ENCODE measurements around the gene TPM4. TPM values are rescaled to one million over a fixed set of nuclear protein-coding genes. Genes with fewer than 3 reads are reported as not detected.

TPM4 gene
- total and polyA plus RNA-seq, 7 donors, result 24.3 to 57.3 (median 40.8) TPM

GRCh38 chr19:16100524-16100923 lies 24.2 kb downstream of the TPM4 start:
- TF ChIP-seq, protein P1, sequence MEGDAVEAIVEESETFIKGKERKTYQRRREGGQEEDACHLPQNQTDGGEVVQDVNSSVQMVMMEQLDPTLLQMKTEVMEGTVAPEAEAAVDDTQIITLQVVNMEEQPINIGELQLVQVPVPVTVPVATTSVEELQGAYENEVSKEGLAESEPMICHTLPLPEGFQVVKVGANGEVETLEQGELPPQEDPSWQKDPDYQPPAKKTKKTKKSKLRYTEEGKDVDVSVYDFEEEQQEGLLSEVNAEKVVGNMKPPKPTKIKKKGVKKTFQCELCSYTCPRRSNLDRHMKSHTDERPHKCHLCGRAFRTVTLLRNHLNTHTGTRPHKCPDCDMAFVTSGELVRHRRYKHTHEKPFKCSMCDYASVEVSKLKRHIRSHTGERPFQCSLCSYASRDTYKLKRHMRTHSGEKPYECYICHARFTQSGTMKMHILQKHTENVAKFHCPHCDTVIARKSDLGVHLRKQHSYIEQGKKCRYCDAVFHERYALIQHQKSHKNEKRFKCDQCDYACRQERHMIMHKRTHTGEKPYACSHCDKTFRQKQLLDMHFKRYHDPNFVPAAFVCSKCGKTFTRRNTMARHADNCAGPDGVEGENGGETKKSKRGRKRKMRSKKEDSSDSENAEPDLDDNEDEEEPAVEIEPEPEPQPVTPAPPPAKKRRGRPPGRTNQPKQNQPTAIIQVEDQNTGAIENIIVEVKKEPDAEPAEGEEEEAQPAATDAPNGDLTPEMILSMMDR (IDR thresholded peaks at IDR 0.05), result no peak
- intact Hi-C loops (cut with DNase I), result no loop called here
- no peaks in the 10 kb centered on the region for H3K9me3 ChIP-seq
- peak in 1 of 2 donors; percentile 8 for DNase-seq
- 93 to 100% (median 98%) methylated on average over 4 of the region's 4 CpGs for WGBS, 3 donors
- ATAC-seq, result no peak
- H3K36me3 ChIP-seq (ENCODE audit: insufficient read depth in 1 of 2, low read depth in 1 of 2), result peaks cover 0 to 77% of the 10 kb centered on the region in 2 donors
- H3K27me3 ChIP-seq (ENCODE audit: insufficient read depth in 3 of 3, low read length in 2 of 3), result no peaks in the 10 kb centered on the region
- H3K27ac ChIP-seq, result no peak overlapping the region
- H3K4me1 ChIP-seq, result no peaks in the 10 kb centered on the region
- H3K4me3 ChIP-seq, result no peak overlapping the region

GRCh38 chr19:16104722-16105121 lies 28.4 kb downstream of the TPM4 start:
- intact Hi-C loops (cut with DNase I), result no loop called here
- H3K4me3 ChIP-seq, result no peak overlapping the region

GRCh38 chr19:16106121-16106520 lies 29.8 kb downstream of the TPM4 start:
- peaks cover 0 to 26% of the 10 kb centered on the region in 2 donors for H3K36me3 ChIP-seq (ENCODE audit: insufficient read depth in 1 of 2, low read depth in 1 of 2)
- no peak overlapping the region for H3K4me3 ChIP-seq
- H3K27me3 ChIP-seq (ENCODE audit: insufficient read depth in 3 of 3, low read length in 2 of 3), result no peaks in the 10 kb centered on the region
- no peaks in the 10 kb centered on the region for H3K4me1 ChIP-seq
- ATAC-seq, result no peak
- TF ChIP-seq, protein P1 (IDR thresholded peaks at IDR 0.05), result no peak
- 10 to 17% (median 12%) methylated on average over 3 of the region's 3 CpGs for WGBS, 3 donors
- intact Hi-C loops (cut with DNase I), result no loop called here
- no peak for DNase-seq
- no peak overlapping the region for H3K27ac ChIP-seq
- no peaks in the 10 kb centered on the region for H3K9me3 ChIP-seq

More at GRCh38 chr19:16104722-16105121, 28.4 kb downstream of the TPM4 start:
- Histone ChIP-seq H3K4me1 (no peaks in the 10 kb centered on the region), H3K27me3 (ENCODE audit: insufficient read depth in 3 of 3, low read length in 2 of 3) (no peaks in the 10 kb centered on the region), H3K27ac (no peak overlapping the region), H3K36me3 (ENCODE audit: insufficient read depth in 1 of 2, low read depth in 1 of 2) (peaks cover 0 to 39% of the 10 kb centered on the region in 2 donors), H3K9me3 (no peaks in the 10 kb centered on the region)
- DNase-seq, result no peak
- TF ChIP-seq, protein P1 (IDR thresholded peaks at IDR 0.05), result no peak
- 86 to 91% (median 90%) methylated on average over 6 of the region's 6 CpGs for WGBS, 3 donors
- ATAC-seq, result no peak

GRCh38 chr19:16111160-16111908 lies 35.0 kb downstream of the TPM4 start, which contains the start of gene RAB8A:
TSS of gene RAB8A (plus strand) at chr19:16111889. CDS start at chr19:16111902, 13 bp downstream.
- WGBS, 3 donors, result 0 to 1% (median 1%) methylated on average over 56 to 81 of the region's 81 CpGs
- H3K4me3 ChIP-seq, result peak within 1 kb of the TSS; percentile 66
- H3K27ac ChIP-seq, result peak within 1 kb of the TSS; percentile 83
- no peaks in the 10 kb centered on the region for H3K9me3 ChIP-seq
- no peaks in the 10 kb centered on the region for H3K27me3 ChIP-seq (ENCODE audit: insufficient read depth in 3 of 3, low read length in 2 of 3)
- intact Hi-C loops (cut with DNase I), result loop anchor here in 1 of 2 donors (2.0 to 5.0 kb wide), 3 partner anchors 69 to 85 kb away; partner anchors contain the start of gene AP1M1
- ATAC-seq, result peak; percentile 97 to 98 (median 97)
- DNase-seq, result peak; percentile 99 to 100
- TF ChIP-seq, protein P1 (IDR thresholded peaks at IDR 0.05), result peak; percentile 96
- H3K4me1 ChIP-seq, result peaks cover 10% of the 10 kb centered on the region
- no peaks in the 10 kb centered on the region for H3K36me3 ChIP-seq (ENCODE audit: insufficient read depth in 1 of 2, low read depth in 1 of 2)
